Keratinocyte (primary cell): Measurements from ENCODE around the gene ADGRG2.

Source experiments
- EZH2 ChIP-seq: IDR thresholded peaks from one replicate; pipeline ENCODE4 v1.6.1; 2012; ENCODE audit warnings: inconsistent platforms, mild to moderate bottlenecking, low read length, moderate library complexity
- TF ChIP-seq, protein P1 (sequence below), 3 experiments: IDR thresholded peaks in 1 of 3; conservative IDR thresholded peaks in 1 of 3; optimal IDR thresholded peaks in 1 of 3; 2 replicates in 2 of 3; 3 replicates in 1 of 3; pipeline versions ENCODE3 to v1.5.1; 2011; ENCODE audit warnings: low read length in 3 of 3, mild to moderate bottlenecking in 3 of 3, moderate library complexity in 2 of 3, control low read depth in 1 of 3, inconsistent platforms in 1 of 3; ENCODE audit not compliant: insufficient read depth in 2 of 3; ENCODE audit errors: extremely low read depth in 1 of 3

- no peak for TF ChIP-seq EZH2
- TF ChIP-seq, protein P1, sequence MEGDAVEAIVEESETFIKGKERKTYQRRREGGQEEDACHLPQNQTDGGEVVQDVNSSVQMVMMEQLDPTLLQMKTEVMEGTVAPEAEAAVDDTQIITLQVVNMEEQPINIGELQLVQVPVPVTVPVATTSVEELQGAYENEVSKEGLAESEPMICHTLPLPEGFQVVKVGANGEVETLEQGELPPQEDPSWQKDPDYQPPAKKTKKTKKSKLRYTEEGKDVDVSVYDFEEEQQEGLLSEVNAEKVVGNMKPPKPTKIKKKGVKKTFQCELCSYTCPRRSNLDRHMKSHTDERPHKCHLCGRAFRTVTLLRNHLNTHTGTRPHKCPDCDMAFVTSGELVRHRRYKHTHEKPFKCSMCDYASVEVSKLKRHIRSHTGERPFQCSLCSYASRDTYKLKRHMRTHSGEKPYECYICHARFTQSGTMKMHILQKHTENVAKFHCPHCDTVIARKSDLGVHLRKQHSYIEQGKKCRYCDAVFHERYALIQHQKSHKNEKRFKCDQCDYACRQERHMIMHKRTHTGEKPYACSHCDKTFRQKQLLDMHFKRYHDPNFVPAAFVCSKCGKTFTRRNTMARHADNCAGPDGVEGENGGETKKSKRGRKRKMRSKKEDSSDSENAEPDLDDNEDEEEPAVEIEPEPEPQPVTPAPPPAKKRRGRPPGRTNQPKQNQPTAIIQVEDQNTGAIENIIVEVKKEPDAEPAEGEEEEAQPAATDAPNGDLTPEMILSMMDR (optimal IDR thresholded peaks at IDR 0.05 in 1 of 3, IDR thresholded peaks at IDR 0.05 in 1 of 3, conservative IDR thresholded peaks at IDR 0.05 in 1 of 3; ENCODE audit: extremely low read depth in 1 of 3, insufficient read depth in 2 of 3, low read length in 3 of 3): no peak
These were observed 124.4 kb downstream of the ADGRG2 start for GRCh38 chrX:18997916-18998315.
